ENCODE data around the gene HIP1R. TPM values are rescaled to one million over a fixed set of nuclear protein-coding genes. Genes with fewer than 3 reads are reported as not detected.

Gene HIP1R
- polyA plus RNA-seq, 1 experiment = 7.2 TPM

DNA sequence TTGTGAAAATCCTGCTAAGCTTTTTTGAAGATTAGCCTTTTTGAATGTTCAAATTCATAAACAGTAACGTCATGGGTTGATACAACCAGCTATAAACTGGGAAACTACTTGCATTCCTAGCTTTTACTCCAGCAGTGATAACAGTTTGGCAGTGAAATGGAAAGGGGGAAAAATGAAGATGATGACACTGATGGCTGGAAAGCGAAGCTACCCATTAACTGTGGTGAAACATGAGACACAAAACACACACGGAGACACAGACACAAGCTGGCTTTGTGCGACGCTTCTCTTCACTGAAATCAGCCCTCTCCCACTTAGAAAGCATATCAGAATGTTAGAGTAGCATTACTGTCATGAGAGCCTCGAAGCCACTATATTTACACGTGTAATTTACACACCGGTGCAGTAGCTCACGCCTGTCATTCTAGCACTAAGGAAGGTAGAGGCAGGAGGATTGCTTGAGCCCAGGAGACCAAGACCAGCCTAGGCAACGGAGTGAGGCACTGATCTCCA is 45.0 kb downstream of the HIP1R start:
- TF ChIP-seq, protein P1, sequence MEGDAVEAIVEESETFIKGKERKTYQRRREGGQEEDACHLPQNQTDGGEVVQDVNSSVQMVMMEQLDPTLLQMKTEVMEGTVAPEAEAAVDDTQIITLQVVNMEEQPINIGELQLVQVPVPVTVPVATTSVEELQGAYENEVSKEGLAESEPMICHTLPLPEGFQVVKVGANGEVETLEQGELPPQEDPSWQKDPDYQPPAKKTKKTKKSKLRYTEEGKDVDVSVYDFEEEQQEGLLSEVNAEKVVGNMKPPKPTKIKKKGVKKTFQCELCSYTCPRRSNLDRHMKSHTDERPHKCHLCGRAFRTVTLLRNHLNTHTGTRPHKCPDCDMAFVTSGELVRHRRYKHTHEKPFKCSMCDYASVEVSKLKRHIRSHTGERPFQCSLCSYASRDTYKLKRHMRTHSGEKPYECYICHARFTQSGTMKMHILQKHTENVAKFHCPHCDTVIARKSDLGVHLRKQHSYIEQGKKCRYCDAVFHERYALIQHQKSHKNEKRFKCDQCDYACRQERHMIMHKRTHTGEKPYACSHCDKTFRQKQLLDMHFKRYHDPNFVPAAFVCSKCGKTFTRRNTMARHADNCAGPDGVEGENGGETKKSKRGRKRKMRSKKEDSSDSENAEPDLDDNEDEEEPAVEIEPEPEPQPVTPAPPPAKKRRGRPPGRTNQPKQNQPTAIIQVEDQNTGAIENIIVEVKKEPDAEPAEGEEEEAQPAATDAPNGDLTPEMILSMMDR (IDR thresholded peaks at IDR 0.05; ENCODE audit: low read depth, low read length) = no peak
- no peak overlapping the region for H3K4me3 ChIP-seq (ENCODE audit: low read depth, low read length)
- H3K27me3 ChIP-seq (ENCODE audit: control insufficient read depth, insufficient read depth, low read length) = no peaks in the 10 kb centered on the region
- CTCF ChIA-PET = interaction anchor here (0.6 to 2.3 kb wide), 8 partner anchors 9 to 642 kb away, joined by 3 to 7 read pairs (median 4); no protein-coding TSS in a partner anchor
- POLR2A ChIA-PET = interaction anchor here (1.2 kb wide), 1 partner anchor 12 kb away, joined by 4 read pairs; no protein-coding TSS in a partner anchor
- H3K9me3 ChIP-seq (ENCODE audit: control insufficient read depth, insufficient read depth, low read length) = no peaks in the 10 kb centered on the region
- no peak for DNase-seq (ENCODE audit: low read depth, low spot score)
- H3K27ac ChIP-seq (ENCODE audit: low read depth, low read length) = peak overlapping the region; percentile 33

DNA sequence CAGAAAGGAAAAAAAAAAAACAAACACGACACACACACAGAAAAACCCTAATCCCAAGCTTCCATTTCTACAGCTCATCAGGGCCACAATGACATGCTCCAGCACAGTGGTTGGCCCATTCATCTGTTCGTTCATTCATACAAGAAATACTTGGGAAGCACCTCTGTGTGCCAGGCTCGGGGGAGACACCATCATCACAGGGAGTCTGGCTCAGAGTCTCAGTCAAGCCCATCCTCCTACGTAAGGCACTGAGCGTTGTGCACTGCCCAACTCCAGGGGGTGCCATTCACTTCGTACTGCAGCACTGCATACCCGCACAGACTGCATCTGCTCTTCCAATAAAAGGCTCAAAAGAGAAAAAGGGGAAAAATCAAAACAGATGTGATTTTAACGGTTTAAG is 45.4 kb downstream of the HIP1R start:
- Histone ChIP-seq H3K27ac (ENCODE audit: low read depth, low read length) (no peak overlapping the region), H3K9me3 (ENCODE audit: control insufficient read depth, insufficient read depth, low read length) (no peaks in the 10 kb centered on the region), H3K27me3 (ENCODE audit: control insufficient read depth, insufficient read depth, low read length) (no peaks in the 10 kb centered on the region), H3K4me3 (ENCODE audit: low read depth, low read length) (no peak overlapping the region)
- no peak for DNase-seq (ENCODE audit: low read depth, low spot score)
- TF ChIP-seq, protein P1 (IDR thresholded peaks at IDR 0.05; ENCODE audit: low read depth, low read length) = peak; percentile 40
- ChIA-PET POLR2A (interaction anchor here (1.2 kb wide), 1 partner anchor 11 kb away, joined by 4 read pairs; no protein-coding TSS in a partner anchor), CTCF (interaction anchor here (0.6 to 2.3 kb wide), 10 partner anchors 10 to 642 kb away, joined by 3 to 13 read pairs (median 4); no protein-coding TSS in a partner anchor)

DNA sequence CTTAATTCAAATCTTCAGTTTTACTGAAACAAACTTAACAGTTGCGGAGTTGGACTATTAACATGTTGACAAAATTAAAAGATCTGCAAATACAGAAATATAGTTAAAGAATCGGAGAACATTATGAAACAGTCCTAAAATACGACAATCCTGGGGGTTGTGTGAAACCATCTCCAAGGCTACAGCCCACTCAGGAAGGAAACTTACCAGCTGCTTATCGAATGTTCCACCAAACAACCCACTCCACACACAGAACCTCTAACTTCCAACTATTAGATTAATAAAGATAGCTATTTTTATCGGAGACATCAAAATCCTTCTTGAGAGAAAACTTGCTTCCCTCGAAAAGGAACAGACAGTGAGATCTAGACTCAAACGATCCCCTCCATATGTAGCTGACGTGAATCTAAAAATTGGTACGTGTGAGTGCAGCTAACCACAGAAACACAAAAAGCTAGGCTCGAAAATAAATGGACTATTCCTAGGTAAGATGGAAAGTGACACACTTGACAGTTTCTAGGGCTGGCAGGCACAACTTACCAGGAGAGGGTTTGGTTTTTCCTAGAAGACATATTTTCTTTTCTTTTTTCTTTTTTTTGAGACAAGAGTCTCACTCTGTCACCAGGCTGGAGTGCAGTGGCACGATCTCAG is 47.8 kb downstream of the HIP1R start:
- CTCF ChIA-PET = interaction anchor here (1.0 to 2.1 kb wide), 4 partner anchors 8 to 69 kb away, joined by 3 to 13 read pairs (median 6); no protein-coding TSS in a partner anchor
- Histone ChIP-seq H3K9me3 (ENCODE audit: control insufficient read depth, insufficient read depth, low read length) (no peaks in the 10 kb centered on the region), H3K27ac (ENCODE audit: low read depth, low read length) (no peak overlapping the region), H3K27me3 (ENCODE audit: control insufficient read depth, insufficient read depth, low read length) (no peaks in the 10 kb centered on the region), H3K4me3 (ENCODE audit: low read depth, low read length) (no peak overlapping the region)
- POLR2A ChIA-PET = no interaction called here
- TF ChIP-seq, protein P1 (IDR thresholded peaks at IDR 0.05; ENCODE audit: low read depth, low read length) = no peak
- DNase-seq (ENCODE audit: low read depth, low spot score) = no peak

DNA sequence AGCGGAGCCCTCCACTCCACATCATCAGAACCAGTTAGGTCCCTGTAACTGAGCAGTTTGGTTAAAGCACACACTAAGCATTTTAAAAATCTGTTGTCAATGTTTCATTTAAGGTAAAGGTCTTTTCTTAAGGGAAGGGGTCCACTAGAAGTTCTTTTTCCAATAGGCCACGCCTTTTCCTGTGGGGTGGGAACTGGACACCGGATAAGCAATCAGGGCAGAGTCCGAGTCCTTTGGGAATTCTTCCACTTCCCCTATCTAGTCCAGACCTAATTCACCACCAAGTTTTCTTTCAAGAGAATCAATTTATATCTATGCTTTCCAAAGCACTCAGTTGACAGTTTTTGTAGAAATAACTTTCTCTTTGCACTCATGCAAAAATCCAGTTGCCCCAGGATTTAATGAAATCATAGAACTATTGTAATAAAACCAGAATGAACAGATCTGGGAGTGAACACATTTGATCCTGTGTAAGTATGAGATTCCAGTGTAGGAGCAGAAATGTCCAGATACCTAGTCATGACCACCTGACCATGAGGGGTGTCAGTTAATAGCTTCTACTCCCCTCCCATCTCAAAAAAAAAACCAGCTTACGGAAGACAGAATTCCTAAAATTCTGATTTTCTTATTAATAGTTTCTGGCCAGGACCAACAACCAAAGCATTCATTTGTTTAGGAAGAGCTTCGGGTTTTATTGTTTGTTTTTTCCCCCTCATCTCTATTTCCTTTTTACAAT is 49.0 kb downstream of the HIP1R start:
- Histone ChIP-seq H3K4me3 (ENCODE audit: low read depth, low read length) (no peak overlapping the region), H3K9me3 (ENCODE audit: control insufficient read depth, insufficient read depth, low read length) (no peaks in the 10 kb centered on the region), H3K27ac (ENCODE audit: low read depth, low read length) (no peak overlapping the region), H3K27me3 (ENCODE audit: control insufficient read depth, insufficient read depth, low read length) (no peaks in the 10 kb centered on the region)
- ChIA-PET CTCF (interaction anchor here (1.0 kb wide), 1 partner anchor 23 kb away, joined by 3 read pairs; no protein-coding TSS in a partner anchor), POLR2A (interaction anchor here (0.7 to 0.8 kb wide), 2 partner anchors 14 to 61 kb away, joined by 3 to 5 read pairs; no protein-coding TSS in a partner anchor)
- TF ChIP-seq, protein P1 (IDR thresholded peaks at IDR 0.05; ENCODE audit: low read depth, low read length) = no peak
- DNase-seq (ENCODE audit: low read depth, low spot score) = no peak
